ENCODE measurements around the gene POLR3B. TPM values are rescaled to one million over a fixed set of nuclear protein-coding genes. Genes with fewer than 3 reads are reported as not detected.

The POLR3B gene
- total RNA-seq, 4 donors from 2014 or later = 5.7 to 7.9 (median 6.4) TPM

DNA sequence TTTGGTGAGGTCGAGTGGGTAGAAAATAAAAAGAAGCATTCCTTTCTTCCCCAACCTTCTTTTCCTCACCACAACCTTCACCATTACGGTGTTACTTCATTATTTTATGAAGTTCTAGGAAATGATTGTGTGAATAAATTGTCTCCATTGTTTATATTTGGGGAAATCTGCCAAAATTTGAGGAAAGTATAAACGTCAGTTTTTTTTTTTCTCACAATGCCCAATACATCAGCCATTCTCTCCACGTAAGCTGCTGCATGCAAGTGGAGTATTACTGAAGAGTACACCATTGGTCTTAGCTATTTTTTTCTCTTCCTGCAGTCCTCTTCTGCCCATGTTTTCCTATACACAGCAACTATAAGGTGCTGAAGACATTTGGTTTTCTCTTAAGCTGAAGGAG lies 9.1 kb upstream of the POLR3B start:
- no peaks in the 10 kb centered on the region for H3K9me3 ChIP-seq
- H3K27me3 ChIP-seq = no peaks in the 10 kb centered on the region
- WGBS, 2 donors (ENCODE audit: low coverage in 1 of 2) = 21 to 28% methylated on average over 4 of the region's 4 CpGs
- no peak for ATAC-seq
- H3K4me3 ChIP-seq = no peak overlapping the region
- peaks cover 0 to 36% of the 10 kb centered on the region in 2 donors for H3K36me3 ChIP-seq
- H3K27ac ChIP-seq = no peak overlapping the region
- H3K4me1 ChIP-seq = peaks cover 0 to 17% (median 4%) of the 10 kb centered on the region in 3 donors
- TF ChIP-seq EP300 (IDR thresholded peaks at IDR 0.05) (no peak), POLR2AphosphoS5 (IDR thresholded peaks at IDR 0.05) (no peak), POLR2A (IDR thresholded peaks at IDR 0.05) (no peak), CTCF (IDR thresholded peaks at IDR 0.05) (no peak)

- Histone ChIP-seq H3K4me1 (peaks cover 0 to 15% (median 4%) of the 10 kb centered on the region in 3 donors), H3K27me3 (no peaks in the 10 kb centered on the region), H3K4me3 (no peak overlapping the region), H3K36me3 (peaks cover 0 to under 1% of the 10 kb centered on the region in 2 donors), H3K9me3 (no peaks in the 10 kb centered on the region), H3K27ac (no peak overlapping the region)
- WGBS, 2 donors (ENCODE audit: low coverage in 1 of 2) = 70 to 83% methylated on average over 6 of the region's 6 CpGs
- TF ChIP-seq EP300 (IDR thresholded peaks at IDR 0.05) (no peak), POLR2A (IDR thresholded peaks at IDR 0.05) (no peak), CTCF (IDR thresholded peaks at IDR 0.05) (no peak), POLR2AphosphoS5 (IDR thresholded peaks at IDR 0.05) (no peak)
- ATAC-seq = no peak
These were observed 4.4 kb upstream of the POLR3B start for GRCh38 chr12:106353175-106353574.

- Histone ChIP-seq H3K4me3 (peak overlapping the region; percentile 55 to 71), H3K9me3 (no peaks in the 10 kb centered on the region), H3K27me3 (no peaks in the 10 kb centered on the region), H3K4me1 (peaks cover 4 to 23% (median 5%) of the 10 kb centered on the region in 3 donors), H3K36me3 (no peaks in the 10 kb centered on the region), H3K27ac (peak overlapping the region; percentile 60 to 95 (median 92))
- ATAC-seq = peak; percentile 12
- TF ChIP-seq POLR2AphosphoS5 (IDR thresholded peaks at IDR 0.05) (no peak), CTCF (IDR thresholded peaks at IDR 0.05) (peak in 1 of 4 experiments; percentile 6)
- WGBS, 2 donors (ENCODE audit: low coverage in 1 of 2) = 32 to 43% methylated on average over 5 to 17 of the region's 17 CpGs
These were observed 1.1 kb downstream of the POLR3B start for GRCh38 chr12:106358396-106359241.

GRCh38 chr12:106359646-106360399 lies 2.3 kb downstream of the POLR3B start:
- WGBS, 2 donors (ENCODE audit: low coverage in 1 of 2) = 77 to 80% methylated on average over 4 to 7 of the region's 7 CpGs
- Histone ChIP-seq H3K36me3 (peaks cover 0 to 7% of the 10 kb centered on the region in 2 donors), H3K27me3 (no peaks in the 10 kb centered on the region), H3K4me1 (peaks cover 4 to 23% (median 5%) of the 10 kb centered on the region in 3 donors), H3K9me3 (no peaks in the 10 kb centered on the region), H3K27ac (no peak overlapping the region), H3K4me3 (no peak overlapping the region)
- TF ChIP-seq EP300 (IDR thresholded peaks at IDR 0.05) (no peak), POLR2AphosphoS5 (IDR thresholded peaks at IDR 0.05) (no peak), CTCF (IDR thresholded peaks at IDR 0.05) (no peak), POLR2A (IDR thresholded peaks at IDR 0.05) (no peak)
- no peak for ATAC-seq
